ENCODE results near the gene CDC42BPG.

GRCh38 chr11:64810271-64810890 lies 34.1 kb downstream of the CDC42BPG start, which contains the start of gene MEN1:
- TF ChIP-seq CTCF (IDR thresholded peaks at IDR 0.05; ENCODE audit: low read length) = no peak
- no peak for TF ChIP-seq EZH2 (IDR thresholded peaks at IDR 0.05; ENCODE audit: borderline replicate concordance, low read length)
